ENCODE measurements around the gene PERP.
"Not testable (repeated sequence)": the region's sequence is repeated elsewhere in the genome, so short reads cannot be mapped to it uniquely, and the experiment has no call there.

Gene PERP

GRCh38 chr6:138107078-138107751 lies at the start of gene PERP:
PERP (minus strand) TSS chr6:138107419; CDS start chr6:138107340, 79 bp downstream.
- peak; percentile 68 for DNase-seq

GRCh38 chr6:138155443-138155842 lies 48.2 kb upstream of the PERP start:
- no peak for DNase-seq

- no peak for DNase-seq
Measured at GRCh38 chr6:138146544-138146943, 39.3 kb upstream of the PERP start.

- no peak for DNase-seq
Measured at GRCh38 chr6:138145402-138145801, 38.2 kb upstream of the PERP start.

- DNase-seq: no peak
Measured at GRCh38 chr6:138142806-138143205, 35.6 kb upstream of the PERP start.

GRCh38 chr6:138129190-138129589 lies 22.0 kb upstream of the PERP start:
- DNase-seq: no peak

- no peak for DNase-seq
Measured at GRCh38 chr6:138128096-138128495, 20.9 kb upstream of the PERP start.

- no peak for DNase-seq
Measured at GRCh38 chr6:138124096-138124495, 16.9 kb upstream of the PERP start.

GRCh38 chr6:138119976-138120375 lies 12.8 kb upstream of the PERP start:
- no peak for DNase-seq

GRCh38 chr6:138119229-138119628 lies 12.0 kb upstream of the PERP start:
- DNase-seq: not testable (repeated sequence)

- no peak for DNase-seq
Measured at GRCh38 chr6:138117376-138117914, 10.2 kb upstream of the PERP start.

GRCh38 chr6:138116661-138116999 lies 9.4 kb upstream of the PERP start:
- no peak for DNase-seq

GRCh38 chr6:138115877-138116660 lies 8.8 kb upstream of the PERP start:
- DNase-seq: peak; percentile 73

GRCh38 chr6:138115201-138115600 lies 8.0 kb upstream of the PERP start:
- DNase-seq: no peak

GRCh38 chr6:138113588-138114210 lies 6.5 kb upstream of the PERP start:
- no peak for DNase-seq

- no peak for DNase-seq
Measured at GRCh38 chr6:138110229-138110628, 3.0 kb upstream of the PERP start.

- DNase-seq: peak; percentile 83
Measured at GRCh38 chr6:138109042-138109997, 2.1 kb upstream of the PERP start.

- DNase-seq: peak; percentile 20
Measured at GRCh38 chr6:138107752-138108592, 753 bp upstream of the PERP start.

- no peak for DNase-seq
Measured at GRCh38 chr6:138106665-138107077, 548 bp downstream of the PERP start.

- no peak for DNase-seq
Measured at GRCh38 chr6:138105880-138106664, 1.1 kb downstream of the PERP start.

GRCh38 chr6:138105446-138105845 lies 1.8 kb downstream of the PERP start:
- no peak for DNase-seq

All from CD4-positive, alpha-beta T cell treated with Interleukin-17A for 1 hour (primary cell).